ENCODE results near the gene PTGIS.
A peak's percentile ranks its signal among the peaks of the same experiment; 100 is the strongest.

Gene PTGIS

GRCh38 chr20:49595811-49596561, 28.0 kb upstream of the PTGIS start:
- DNase-seq (ENCODE audit: low read depth in 2 of 2) = peak; percentile 27 to 67

- no peak for DNase-seq (ENCODE audit: low read depth in 2 of 2)
These were observed 27.4 kb upstream of the PTGIS start for GRCh38 chr20:49595346-49595745.

- DNase-seq (ENCODE audit: low read depth in 2 of 2) = no peak
These were observed 27.0 kb upstream of the PTGIS start for GRCh38 chr20:49594931-49595315.

GRCh38 chr20:49594143-49594930, 26.4 kb upstream of the PTGIS start:
- peak in 1 of 2 donors; percentile 52 for DNase-seq (ENCODE audit: low read depth in 2 of 2)

GRCh38 chr20:49593466-49594142, 25.7 kb upstream of the PTGIS start:
- DNase-seq (ENCODE audit: low read depth in 2 of 2) = no peak

- DNase-seq (ENCODE audit: low read depth in 2 of 2) = no peak
These were observed 24.2 kb upstream of the PTGIS start for GRCh38 chr20:49592120-49592519.

- DNase-seq (ENCODE audit: low read depth in 2 of 2) = no peak
These were observed 23.4 kb upstream of the PTGIS start for GRCh38 chr20:49591217-49591865.

- DNase-seq (ENCODE audit: low read depth in 2 of 2) = no peak
These were observed 22.5 kb upstream of the PTGIS start for GRCh38 chr20:49590163-49591017.

GRCh38 chr20:49589747-49590146, 21.8 kb upstream of the PTGIS start:
- DNase-seq (ENCODE audit: low read depth in 2 of 2) = no peak

- DNase-seq (ENCODE audit: low read depth in 2 of 2) = no peak
These were observed 19.2 kb upstream of the PTGIS start for GRCh38 chr20:49587111-49587570.

- DNase-seq (ENCODE audit: low read depth in 2 of 2) = no peak
These were observed 17.8 kb upstream of the PTGIS start for GRCh38 chr20:49585585-49586245.

GRCh38 chr20:49584418-49585382, 16.8 kb upstream of the PTGIS start:
- no peak for DNase-seq (ENCODE audit: low read depth in 2 of 2)

- no peak for DNase-seq (ENCODE audit: low read depth in 2 of 2)
These were observed 15.9 kb upstream of the PTGIS start for GRCh38 chr20:49583669-49584417.

- DNase-seq (ENCODE audit: low read depth in 2 of 2) = no peak
These were observed 15.4 kb upstream of the PTGIS start for GRCh38 chr20:49583343-49583668.

- no peak for DNase-seq (ENCODE audit: low read depth in 2 of 2)
These were observed 14.7 kb upstream of the PTGIS start for GRCh38 chr20:49582413-49583334.

GRCh38 chr20:49581482-49581881, 13.5 kb upstream of the PTGIS start:
- DNase-seq (ENCODE audit: low read depth in 2 of 2) = no peak

GRCh38 chr20:49580813-49581174, 12.9 kb upstream of the PTGIS start:
- no peak for DNase-seq (ENCODE audit: low read depth in 2 of 2)

All from activated CD8-positive, alpha-beta memory T cell treated with anti-CD3 and anti-CD28 coated beads for 4 hours (primary cell).